COLO829 (cell line): ENCODE data around the gene BAK1.

ENCODE experiments used
- DNase-seq: peaks from one replicate; pipeline ENCODE4 v3.0.0; 2012; ENCODE audit warnings: low spot score

BAK1 gene

DNA sequence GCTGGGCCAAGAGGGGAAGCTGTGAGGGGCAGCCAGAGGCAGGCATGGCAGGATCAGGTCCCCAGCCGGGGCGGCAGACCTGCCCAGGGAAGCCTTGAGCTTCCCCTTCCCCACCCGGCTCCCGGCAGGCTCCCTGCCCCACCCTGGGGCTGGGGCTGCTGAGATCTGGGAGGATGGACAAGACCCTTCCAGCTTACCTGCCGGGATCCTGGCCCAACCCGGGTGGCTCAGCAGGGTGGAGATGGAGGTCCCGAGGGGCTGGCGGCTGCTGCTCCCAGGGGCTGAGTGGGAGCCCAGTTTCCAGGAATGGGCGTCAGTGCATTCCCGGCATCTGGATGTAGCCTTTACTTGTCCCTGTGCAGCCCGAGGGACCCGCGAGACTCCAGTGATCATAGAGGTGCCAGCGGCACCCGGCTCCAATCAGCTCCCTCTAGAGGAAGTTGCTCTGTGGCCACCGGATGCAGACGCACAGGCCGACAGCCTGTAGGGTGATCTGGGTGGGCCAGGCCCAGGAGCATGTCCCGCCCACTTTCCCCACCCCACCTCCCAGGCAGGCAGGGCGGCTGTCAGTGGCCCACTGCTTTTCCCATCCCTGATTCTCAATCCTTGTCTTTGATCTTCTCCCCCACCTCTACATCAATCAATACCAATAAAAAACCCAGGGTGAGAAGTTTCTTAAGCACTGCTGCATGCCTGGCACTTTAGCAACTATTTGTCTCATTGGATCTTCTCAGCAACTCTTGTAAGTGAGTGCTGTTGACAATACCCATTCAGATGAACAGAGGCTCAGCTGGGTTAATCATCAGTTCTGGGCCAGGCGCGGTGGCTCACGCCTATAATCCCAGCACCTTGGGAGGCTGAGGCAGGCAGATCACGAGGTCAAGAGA is at the start of gene BAK1:
Gene BAK1 (minus strand): TSS at position 449 of the 887 bp plus-strand sequence. CDS start 2,672 bp downstream, outside the sequence.
- DNase-seq, result peak; percentile 97

DNA sequence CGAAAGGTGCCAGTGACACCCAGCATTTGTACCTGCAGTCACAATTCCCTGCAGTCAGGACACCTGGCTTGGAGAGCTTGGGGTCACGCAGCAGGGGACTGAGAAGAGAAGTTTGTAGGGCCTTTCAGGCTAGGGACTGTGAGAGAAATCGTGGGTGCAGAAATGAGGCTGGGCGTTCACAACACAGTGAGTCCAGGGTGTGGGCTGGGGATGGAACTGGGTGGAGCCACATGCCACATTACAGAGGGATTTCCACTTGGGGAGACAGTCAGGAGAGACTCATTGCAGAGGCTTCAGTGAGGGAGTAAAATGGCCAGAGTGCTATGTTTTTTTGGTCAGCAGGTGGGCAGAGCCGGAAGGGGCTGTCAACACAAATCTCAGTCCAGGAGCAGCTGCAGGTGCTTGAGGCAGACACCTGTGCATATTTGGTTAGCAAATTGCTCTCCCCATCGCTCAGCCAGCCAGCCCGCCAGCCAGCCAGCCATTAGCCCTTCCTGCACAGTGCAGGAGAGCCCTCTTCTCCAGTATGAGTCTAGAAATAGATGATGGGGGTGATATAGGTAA is 48.4 kb upstream of the BAK1 start:
- no peak for DNase-seq

DNA sequence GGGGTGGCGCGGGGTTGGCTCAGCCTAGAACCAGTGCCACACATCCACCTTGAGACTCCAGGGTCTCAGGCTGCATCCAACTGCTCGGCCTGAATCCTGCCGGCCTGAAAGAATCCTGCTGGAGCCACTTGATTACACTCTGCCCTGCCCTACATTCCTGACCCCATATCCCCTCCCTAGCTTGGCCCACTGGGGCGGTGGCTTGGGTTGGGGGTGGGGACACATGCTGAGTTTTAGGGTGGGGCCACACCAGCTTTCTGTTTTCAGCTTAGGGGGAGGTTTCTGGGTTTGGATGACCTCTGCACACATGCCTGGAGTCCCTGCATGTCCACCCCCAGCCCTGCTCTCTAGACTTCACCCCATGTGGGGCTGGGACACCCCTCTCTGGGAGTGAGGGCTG is 47.8 kb upstream of the BAK1 start:
- no peak for DNase-seq

DNA sequence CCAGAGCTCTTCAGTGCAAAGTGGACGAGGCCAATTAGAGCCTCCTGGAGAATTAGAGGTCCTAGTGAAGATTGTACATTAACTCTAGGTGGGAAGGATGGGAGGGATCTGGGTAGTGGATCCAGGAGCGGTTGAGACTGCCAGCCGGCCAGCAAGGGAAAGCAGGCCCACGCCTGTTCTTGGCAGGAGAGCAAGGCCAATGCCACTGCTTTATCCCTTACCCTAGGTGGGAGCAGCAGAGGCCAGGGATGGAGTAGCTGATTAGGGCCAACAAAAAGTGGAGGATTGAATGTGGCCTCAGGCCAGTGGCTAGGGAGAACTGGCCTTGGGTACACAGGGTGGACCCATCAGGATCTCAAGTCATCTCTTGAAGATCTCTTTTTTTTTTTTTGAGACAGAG is 44.8 kb upstream of the BAK1 start:
- no peak for DNase-seq

DNA sequence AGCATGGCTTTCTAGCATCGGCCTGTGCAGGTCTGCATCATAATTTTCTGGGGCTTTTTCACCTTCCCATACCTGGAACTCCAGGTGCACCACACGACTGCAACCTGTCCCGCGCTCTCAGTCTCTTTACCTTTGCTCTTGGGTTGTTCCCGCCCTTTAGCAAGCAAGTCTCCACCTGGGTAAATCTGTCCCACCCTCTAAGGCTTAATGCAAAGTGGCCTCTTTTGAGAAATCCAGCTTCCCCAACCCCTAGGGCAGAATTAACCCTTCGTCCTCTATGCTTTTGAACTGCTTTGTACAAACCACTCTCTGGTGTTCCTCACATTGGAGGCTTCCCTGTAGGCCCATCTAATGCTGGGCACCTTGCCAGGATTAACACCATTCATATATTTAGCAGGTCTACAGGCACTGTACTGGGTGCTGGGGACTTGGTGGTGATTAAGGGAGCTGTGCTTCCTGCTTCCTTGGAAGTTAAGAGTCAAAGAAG is 43.9 kb upstream of the BAK1 start:
- no peak for DNase-seq

- DNase-seq, result no peak
These were observed 42.7 kb upstream of the BAK1 start for GRCh38 chr6:33622456-33623431.

GRCh38 chr6:33621711-33622388 is 41.8 kb upstream of the BAK1 start:
- DNase-seq, result peak; percentile 65

DNA sequence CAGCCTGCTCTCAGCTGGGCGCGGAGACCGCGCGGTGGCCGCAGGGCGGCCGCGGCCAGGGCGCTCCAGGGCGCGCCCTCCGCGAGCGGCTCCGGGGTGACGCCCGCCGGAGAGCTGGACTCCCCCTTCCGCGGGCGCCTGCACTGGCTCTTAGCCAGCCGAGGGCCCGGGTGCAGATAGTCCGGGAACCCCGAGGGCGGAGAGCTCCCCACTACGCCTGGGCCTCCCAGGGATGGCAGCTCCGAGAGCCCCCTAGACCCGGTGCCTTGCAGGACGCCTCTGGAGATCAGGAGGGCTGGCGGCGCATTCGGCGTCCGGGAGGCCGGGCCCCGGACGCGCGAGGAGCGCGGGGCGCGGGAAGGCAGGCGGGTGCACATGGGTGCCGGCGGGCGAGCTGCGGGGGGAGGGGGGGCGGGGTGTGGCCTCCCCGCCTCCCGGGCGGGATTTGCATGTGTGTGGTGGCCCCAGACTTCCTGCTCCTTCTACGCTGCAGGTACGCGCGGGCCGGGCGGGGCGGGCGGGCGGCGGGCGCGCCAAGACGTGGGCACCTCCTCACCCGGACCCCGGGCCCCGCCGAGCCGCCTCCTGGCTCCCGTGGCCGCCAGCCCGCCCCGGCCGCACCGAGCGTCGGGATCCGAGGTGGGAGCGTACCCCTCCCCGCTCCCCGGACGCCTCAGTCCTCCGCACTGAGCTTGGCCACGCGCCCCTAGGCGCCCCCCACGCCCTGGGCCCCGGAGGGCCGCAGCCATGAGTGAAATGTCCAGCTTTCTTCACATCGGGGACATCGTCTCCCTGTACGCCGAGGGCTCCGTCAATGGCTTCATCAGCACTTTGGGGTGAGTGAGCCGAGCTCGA is 41.0 kb upstream of the BAK1 start, which contains the start of gene ITPR3:
Gene ITPR3 (plus strand): TSS at position 467 of the 855 bp plus-strand sequence. CDS start 281 bp downstream, at position 748.
- DNase-seq, result peak; percentile 49

DNA sequence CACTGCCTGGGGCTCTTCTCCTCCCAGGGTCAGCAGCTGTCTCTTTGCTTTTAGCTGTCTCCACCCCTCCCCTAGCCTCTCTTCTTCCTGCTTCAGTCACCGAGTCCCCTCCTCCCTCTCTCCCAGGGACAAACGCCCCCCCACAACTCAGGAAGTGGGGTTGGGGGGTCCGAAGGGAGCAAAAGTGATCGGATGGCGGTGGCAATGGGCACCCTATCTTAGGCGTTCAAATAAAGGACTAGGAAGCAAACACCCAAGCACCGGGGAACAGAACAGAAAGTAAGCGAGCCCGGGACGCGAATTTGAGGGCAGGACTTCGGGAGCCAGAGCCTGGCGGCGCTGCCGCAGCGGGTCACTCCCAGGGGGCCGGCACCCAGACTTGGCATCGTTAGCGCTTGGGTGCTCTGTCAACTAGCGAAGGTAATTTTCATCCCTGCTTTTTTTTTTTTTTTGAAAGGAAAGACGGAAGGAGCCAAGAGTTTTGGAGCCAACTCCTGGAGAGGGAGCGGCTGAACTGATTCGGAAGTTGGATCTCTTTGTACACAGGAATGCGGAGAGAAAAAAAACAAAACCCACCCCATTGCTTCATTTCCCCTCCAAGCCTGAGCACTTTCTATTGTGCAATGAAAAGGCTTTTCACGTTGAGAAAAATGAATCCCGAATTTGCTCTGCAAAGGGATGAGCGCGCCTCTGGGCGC is 40.2 kb upstream of the BAK1 start:
- no peak for DNase-seq

- DNase-seq, result no peak
These were observed 39.2 kb upstream of the BAK1 start for GRCh38 chr6:33619166-33619840.

DNA sequence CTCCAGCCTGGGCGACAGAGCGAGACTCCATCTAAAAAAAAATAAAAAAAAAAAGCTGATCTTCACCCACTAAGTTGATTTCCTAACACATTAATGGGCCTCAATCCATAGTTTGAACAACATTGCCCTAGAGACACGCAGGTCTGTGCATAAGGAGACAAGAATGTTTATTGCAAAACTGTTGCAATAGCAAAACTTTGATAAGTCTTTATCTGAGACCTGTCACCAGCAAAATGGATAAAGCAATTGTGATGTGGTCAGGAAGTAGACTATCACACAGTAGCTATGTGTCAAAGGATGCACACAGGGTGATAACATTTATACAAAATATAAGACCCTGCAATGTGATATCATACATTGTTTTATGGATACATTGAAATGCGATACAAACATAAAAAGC is 36.8 kb upstream of the BAK1 start:
- DNase-seq, result no peak

DNA sequence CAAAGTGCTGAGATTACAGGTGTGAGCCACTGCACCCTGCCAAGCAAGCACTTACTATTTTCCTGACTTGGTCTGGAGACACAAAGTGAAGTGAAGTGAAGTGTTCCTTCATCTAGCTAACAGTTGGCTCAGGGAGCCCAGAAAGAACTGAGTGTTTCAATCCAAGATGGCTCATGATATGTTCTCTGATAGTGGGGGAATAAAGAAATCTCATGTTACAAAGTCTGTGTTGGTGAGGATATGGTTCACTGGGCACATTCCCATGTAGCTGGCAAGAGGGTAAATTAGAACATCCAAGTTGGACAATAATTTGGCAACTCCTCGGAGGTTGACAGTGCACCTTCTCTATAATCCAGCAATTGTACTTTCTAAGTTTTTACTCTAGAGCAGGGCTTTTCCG is 36.0 kb upstream of the BAK1 start:
- DNase-seq, result no peak

DNA sequence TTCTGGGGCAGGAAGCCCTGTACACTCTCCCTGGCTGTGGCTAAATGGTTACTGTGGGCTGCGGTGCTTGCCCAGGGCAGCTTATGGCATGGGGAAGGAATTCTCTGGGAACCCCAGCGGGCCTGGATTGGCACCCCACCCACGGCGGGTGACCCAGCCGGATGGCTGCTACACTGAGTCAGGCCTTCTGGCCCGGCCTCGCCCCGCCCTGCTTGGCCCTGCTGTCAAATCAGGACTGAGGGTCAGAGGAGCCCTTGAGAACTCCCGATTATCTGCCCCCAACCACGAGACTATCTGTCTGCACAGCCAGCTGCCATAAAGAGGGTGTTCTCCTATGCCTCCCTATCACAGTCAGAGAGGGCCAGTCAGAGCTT is 33.7 kb upstream of the BAK1 start:
- peak; percentile 53 for DNase-seq

DNA sequence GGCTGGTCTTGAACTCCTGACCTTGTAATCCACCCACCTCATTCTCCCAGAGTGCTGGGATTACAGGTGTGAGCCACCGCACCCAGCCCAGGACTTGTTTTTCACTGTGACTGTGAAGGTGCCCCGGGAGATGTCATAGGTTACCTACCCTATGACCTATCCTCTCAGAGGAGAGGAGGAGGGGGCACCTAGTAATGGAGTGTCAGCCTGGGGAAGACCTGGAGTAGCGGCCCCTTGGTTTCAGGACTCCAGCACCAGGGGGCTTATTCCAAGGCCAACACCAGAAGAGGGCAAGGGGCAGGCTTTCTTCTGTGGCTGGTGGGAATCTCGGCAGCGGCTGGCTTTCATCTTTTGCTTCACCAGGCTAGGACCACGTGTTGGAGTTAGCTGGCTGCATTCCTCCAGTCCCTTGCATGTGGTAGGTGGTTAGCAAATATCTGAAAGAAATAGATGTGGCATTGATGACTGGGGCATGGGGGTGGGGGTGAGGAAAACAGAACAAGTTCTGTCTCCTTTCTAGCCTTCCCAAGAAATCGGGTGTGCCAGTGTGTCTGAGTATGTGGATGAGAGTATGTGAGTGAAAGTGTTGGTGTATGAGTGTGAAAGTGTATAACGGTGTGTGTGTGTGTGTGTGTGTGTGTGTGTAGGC is 33.2 kb upstream of the BAK1 start:
- DNase-seq, result peak; percentile 88

GRCh38 chr6:33610779-33611732 is 31.0 kb upstream of the BAK1 start:
- DNase-seq, result peak; percentile 87

GRCh38 chr6:33610067-33610466 is 30.0 kb upstream of the BAK1 start:
- peak; percentile 73 for DNase-seq

GRCh38 chr6:33609528-33609927 is 29.5 kb upstream of the BAK1 start:
- DNase-seq, result no peak

DNA sequence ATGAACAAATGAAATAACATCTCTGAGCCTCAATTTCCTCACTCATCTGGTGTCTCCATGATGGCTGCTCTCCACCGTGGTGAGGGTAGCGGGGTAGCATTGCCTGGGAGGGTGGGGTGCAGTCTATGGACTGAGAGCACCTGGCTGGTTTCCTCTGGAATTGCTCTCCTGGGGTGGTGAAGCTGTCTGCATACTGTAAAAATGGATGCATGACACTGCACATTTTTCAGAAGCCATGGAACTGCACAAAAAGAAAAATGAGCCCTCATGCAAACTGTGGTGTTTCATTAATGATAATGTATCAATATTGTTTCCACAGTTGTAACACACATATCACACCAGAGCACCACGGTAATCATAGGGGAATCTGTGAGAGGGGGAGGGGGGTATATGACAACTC is 28.9 kb upstream of the BAK1 start:
- DNase-seq, result no peak
